Measurements from ENCODE around the gene GSTT2B.

GRCh38 chr22:24007253-24008021 lies 46.4 kb upstream of the GSTT2B start:
- TF ChIP-seq CTCF (IDR thresholded peaks at IDR 0.05; ENCODE audit: poor library complexity) (no peak), EZH2 (IDR thresholded peaks at IDR 0.05; ENCODE audit: borderline replicate concordance) (no peak), EZH2phosphoT487 (IDR thresholded peaks at IDR 0.05; ENCODE audit: low read depth, severe bottlenecking, unreplicated experiment) (no peak)

Data from hepatocyte (in vitro differentiated cells).